Esophagus squamous epithelium (tissue), 4 donors: ENCODE results near the gene SP3.

Experiments
- POLR2A ChIP-seq, 4 donors: fragments of 450-650 bp; IDR thresholded peaks; one replicate each; pipeline ENCODE4 v1.6.1; 2017; ENCODE audit warnings: antibody characterized with exemption in 4 of 4, mild to moderate bottlenecking in 4 of 4, moderate library complexity in 3 of 4
- TF ChIP-seq, protein P1 (sequence below), 6 experiments: fragments of 450-650 bp in 4 of 6; fragments of 200-600 bp in 2 of 6; sonication (generic) in 2 of 6; IDR thresholded peaks; one replicate each; pipeline ENCODE4 v1.5.1; 2016 to 2019; ENCODE audit warnings: antibody characterized with exemption in 6 of 6, mild to moderate bottlenecking in 4 of 6, moderate library complexity in 4 of 6

DNA sequence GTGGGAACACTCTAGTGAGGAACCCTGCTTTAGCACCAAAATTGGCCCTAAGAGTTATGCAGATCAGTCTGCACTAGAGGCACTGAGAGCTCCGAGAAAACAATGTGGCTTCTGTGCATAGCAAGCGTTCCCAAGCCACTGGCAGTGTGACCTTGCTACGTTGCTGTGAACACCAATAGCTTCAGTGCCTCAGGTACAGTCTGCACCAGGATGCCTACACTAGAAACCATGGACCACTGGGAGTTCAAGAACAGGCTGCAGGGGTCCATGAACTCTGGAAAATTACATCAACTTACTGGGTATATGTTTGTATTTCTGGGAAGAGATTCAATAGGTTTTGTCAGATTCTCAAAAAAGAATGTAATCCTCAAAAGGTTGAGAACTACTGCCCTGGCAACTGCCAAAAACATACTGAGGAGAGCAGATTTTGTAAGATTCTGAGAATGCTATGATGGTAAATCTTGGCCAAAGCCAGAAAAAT lies 18.3 kb upstream of the SP3 start:
- TF ChIP-seq, protein P1, sequence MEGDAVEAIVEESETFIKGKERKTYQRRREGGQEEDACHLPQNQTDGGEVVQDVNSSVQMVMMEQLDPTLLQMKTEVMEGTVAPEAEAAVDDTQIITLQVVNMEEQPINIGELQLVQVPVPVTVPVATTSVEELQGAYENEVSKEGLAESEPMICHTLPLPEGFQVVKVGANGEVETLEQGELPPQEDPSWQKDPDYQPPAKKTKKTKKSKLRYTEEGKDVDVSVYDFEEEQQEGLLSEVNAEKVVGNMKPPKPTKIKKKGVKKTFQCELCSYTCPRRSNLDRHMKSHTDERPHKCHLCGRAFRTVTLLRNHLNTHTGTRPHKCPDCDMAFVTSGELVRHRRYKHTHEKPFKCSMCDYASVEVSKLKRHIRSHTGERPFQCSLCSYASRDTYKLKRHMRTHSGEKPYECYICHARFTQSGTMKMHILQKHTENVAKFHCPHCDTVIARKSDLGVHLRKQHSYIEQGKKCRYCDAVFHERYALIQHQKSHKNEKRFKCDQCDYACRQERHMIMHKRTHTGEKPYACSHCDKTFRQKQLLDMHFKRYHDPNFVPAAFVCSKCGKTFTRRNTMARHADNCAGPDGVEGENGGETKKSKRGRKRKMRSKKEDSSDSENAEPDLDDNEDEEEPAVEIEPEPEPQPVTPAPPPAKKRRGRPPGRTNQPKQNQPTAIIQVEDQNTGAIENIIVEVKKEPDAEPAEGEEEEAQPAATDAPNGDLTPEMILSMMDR (IDR thresholded peaks at IDR 0.05) = no peak
- no peak for TF ChIP-seq POLR2A (IDR thresholded peaks at IDR 0.05)
